ENCODE results near the gene TRABD2B. TPM values are rescaled to one million over a fixed set of nuclear protein-coding genes. Genes with fewer than 3 reads are reported as not detected.

TRABD2B gene
- total and polyA plus RNA-seq, 2 experiments from 2014 or later: not detected

- no peaks in the 10 kb centered on the region for H3K9me3 ChIP-seq (ENCODE audit: low read depth)
- in situ Hi-C loops (cut with MboI): no loop called here
- H3K27ac ChIP-seq: no peak overlapping the region
- no peaks in the 10 kb centered on the region for H3K79me2 ChIP-seq (ENCODE audit: insufficient read depth)
- no peak overlapping the region for H3K4me3 ChIP-seq
- no peak overlapping the region for H3K4me2 ChIP-seq (ENCODE audit: unreplicated experiment)
- 64 to 69% methylated on average over 4 of the region's 4 CpGs for WGBS, 2 experiments (ENCODE audit: low coverage in 1 of 2, low lambda C conversion rate in 2 of 2, missing lambda C conversion rate in 2 of 2)
- no peaks in the 10 kb centered on the region for H3K4me1 ChIP-seq (ENCODE audit: insufficient read depth)
- H3F3A ChIP-seq (ENCODE audit: insufficient read depth): no peaks in the 10 kb centered on the region
- TF ChIP-seq EZH2phosphoT487 (IDR thresholded peaks at IDR 0.05; ENCODE audit: insufficient read depth, low read depth) (no peak), EZH2 (IDR thresholded peaks at IDR 0.05; ENCODE audit: insufficient read depth, poor library complexity, severe bottlenecking) (no peak)
- H3K9me2 ChIP-seq (ENCODE audit: insufficient read depth): no peaks in the 10 kb centered on the region
- no peak for DNase-seq
- H3K9ac ChIP-seq: no peak overlapping the region
- H2AFZ ChIP-seq: no peak overlapping the region
- H3K36me3 ChIP-seq (ENCODE audit: low read depth): no peaks in the 10 kb centered on the region
- H4K20me1 ChIP-seq (ENCODE audit: insufficient read depth): no peaks in the 10 kb centered on the region
- peaks cover 8% of the 10 kb centered on the region for H3K27me3 ChIP-seq (replicated peaks; ENCODE audit: insufficient read depth)
Measured at GRCh38 chr1:47911892-47912291, 85.3 kb downstream of the TRABD2B start.

GRCh38 chr1:47911424-47911823 lies 85.8 kb downstream of the TRABD2B start:
- in situ Hi-C loops (cut with MboI): no loop called here
- no peaks in the 10 kb centered on the region for H3F3A ChIP-seq (ENCODE audit: insufficient read depth)
- no peaks in the 10 kb centered on the region for H4K20me1 ChIP-seq (ENCODE audit: insufficient read depth)
- H3K27me3 ChIP-seq (replicated peaks; ENCODE audit: insufficient read depth): peaks cover 8% of the 10 kb centered on the region
- H3K9me2 ChIP-seq (ENCODE audit: insufficient read depth): no peaks in the 10 kb centered on the region
- no peaks in the 10 kb centered on the region for H3K4me1 ChIP-seq (ENCODE audit: insufficient read depth)
- no peak overlapping the region for H3K4me3 ChIP-seq
- WGBS, 2 experiments (ENCODE audit: low coverage in 1 of 2, low lambda C conversion rate in 2 of 2, missing lambda C conversion rate in 2 of 2): 66 to 81% methylated on average over 9 of the region's 9 CpGs
- H3K36me3 ChIP-seq (ENCODE audit: low read depth): no peaks in the 10 kb centered on the region
- H3K4me2 ChIP-seq (ENCODE audit: unreplicated experiment): no peak overlapping the region
- H3K27ac ChIP-seq: no peak overlapping the region
- H3K79me2 ChIP-seq (ENCODE audit: insufficient read depth): no peaks in the 10 kb centered on the region
- H2AFZ ChIP-seq: no peak overlapping the region
- no peak overlapping the region for H3K9ac ChIP-seq
- DNase-seq: no peak
- no peaks in the 10 kb centered on the region for H3K9me3 ChIP-seq (ENCODE audit: low read depth)
- TF ChIP-seq EZH2phosphoT487 (IDR thresholded peaks at IDR 0.05; ENCODE audit: insufficient read depth, low read depth) (no peak), EZH2 (IDR thresholded peaks at IDR 0.05; ENCODE audit: insufficient read depth, poor library complexity, severe bottlenecking) (no peak)

GRCh38 chr1:47908258-47908657 lies 88.9 kb downstream of the TRABD2B start:
- Histone ChIP-seq H3K4me2 (ENCODE audit: unreplicated experiment) (no peak overlapping the region), H3K4me1 (ENCODE audit: insufficient read depth) (no peaks in the 10 kb centered on the region), H3K9ac (no peak overlapping the region), H3K9me3 (ENCODE audit: low read depth) (no peaks in the 10 kb centered on the region), H3K4me3 (no peak overlapping the region), H4K20me1 (ENCODE audit: insufficient read depth) (no peaks in the 10 kb centered on the region), H2AFZ (no peak overlapping the region), H3F3A (ENCODE audit: insufficient read depth) (no peaks in the 10 kb centered on the region), H3K27ac (no peak overlapping the region), H3K27me3 (replicated peaks; ENCODE audit: insufficient read depth) (peaks cover 8% of the 10 kb centered on the region), H3K9me2 (ENCODE audit: insufficient read depth) (no peaks in the 10 kb centered on the region), H3K79me2 (ENCODE audit: insufficient read depth) (no peaks in the 10 kb centered on the region), H3K36me3 (ENCODE audit: low read depth) (no peaks in the 10 kb centered on the region)
- 54 to 60% methylated on average over 2 of the region's 2 CpGs for WGBS, 2 experiments (ENCODE audit: low coverage in 1 of 2, low lambda C conversion rate in 2 of 2, missing lambda C conversion rate in 2 of 2)
- no peak for DNase-seq
- in situ Hi-C loops (cut with MboI): no loop called here
- TF ChIP-seq EZH2phosphoT487 (IDR thresholded peaks at IDR 0.05; ENCODE audit: insufficient read depth, low read depth) (no peak), EZH2 (IDR thresholded peaks at IDR 0.05; ENCODE audit: insufficient read depth, poor library complexity, severe bottlenecking) (no peak)

GRCh38 chr1:47907177-47907528 lies 90.0 kb downstream of the TRABD2B start:
- DNase-seq: no peak
- Histone ChIP-seq H3K4me3 (no peak overlapping the region), H2AFZ (no peak overlapping the region), H3K27me3 (replicated peaks; ENCODE audit: insufficient read depth) (peaks cover 8% of the 10 kb centered on the region), H3F3A (ENCODE audit: insufficient read depth) (no peaks in the 10 kb centered on the region), H3K9me2 (ENCODE audit: insufficient read depth) (no peaks in the 10 kb centered on the region), H3K36me3 (ENCODE audit: low read depth) (no peaks in the 10 kb centered on the region), H3K27ac (no peak overlapping the region), H4K20me1 (ENCODE audit: insufficient read depth) (no peaks in the 10 kb centered on the region), H3K4me2 (ENCODE audit: unreplicated experiment) (no peak overlapping the region), H3K79me2 (ENCODE audit: insufficient read depth) (no peaks in the 10 kb centered on the region), H3K9ac (no peak overlapping the region), H3K9me3 (ENCODE audit: low read depth) (no peaks in the 10 kb centered on the region), H3K4me1 (ENCODE audit: insufficient read depth) (no peaks in the 10 kb centered on the region)
- in situ Hi-C loops (cut with MboI): no loop called here
- 39 to 63% methylated on average over 1 of the region's 1 CpG for WGBS, 2 experiments (ENCODE audit: low coverage in 1 of 2, low lambda C conversion rate in 2 of 2, missing lambda C conversion rate in 2 of 2)
- TF ChIP-seq EZH2 (IDR thresholded peaks at IDR 0.05; ENCODE audit: insufficient read depth, poor library complexity, severe bottlenecking): no peak
- TF ChIP-seq EZH2phosphoT487 (IDR thresholded peaks at IDR 0.05; ENCODE audit: insufficient read depth, low read depth): no peak

Data from GM23248 (cell line).